GM19099 (cell line): ENCODE measurements around the gene FRMD4A.

Experiments used
- POLR2A ChIP-seq: IDR thresholded peaks from 3 replicates; pipeline ENCODE4 v1.6.1; 2011; ENCODE audit warnings: low read depth; ENCODE audit not compliant: insufficient read length; ENCODE audit errors: extremely low read depth

The FRMD4A gene

GRCh38 chr10:13858709-13859108 lies 472.0 kb downstream of the FRMD4A start:
- no peak for TF ChIP-seq POLR2A

- TF ChIP-seq POLR2A = no peak
These were observed 473.3 kb downstream of the FRMD4A start for GRCh38 chr10:13857451-13857850.

- no peak for TF ChIP-seq POLR2A
These were observed 476.9 kb downstream of the FRMD4A start for GRCh38 chr10:13853854-13854253.

- no peak for TF ChIP-seq POLR2A
These were observed 477.9 kb downstream of the FRMD4A start for GRCh38 chr10:13852872-13853271.

- no peak for TF ChIP-seq POLR2A
These were observed 478.8 kb downstream of the FRMD4A start for GRCh38 chr10:13851906-13852305.

GRCh38 chr10:13848520-13849445 lies 481.9 kb downstream of the FRMD4A start:
- no peak for TF ChIP-seq POLR2A

- TF ChIP-seq POLR2A = no peak
These were observed 483.5 kb downstream of the FRMD4A start for GRCh38 chr10:13847201-13847631.

- no peak for TF ChIP-seq POLR2A
These were observed 484.8 kb downstream of the FRMD4A start for GRCh38 chr10:13845897-13846296.

GRCh38 chr10:13844651-13845050 lies 486.1 kb downstream of the FRMD4A start:
- no peak for TF ChIP-seq POLR2A

GRCh38 chr10:13842117-13842516 lies 488.6 kb downstream of the FRMD4A start:
- TF ChIP-seq POLR2A = no peak

- TF ChIP-seq POLR2A = no peak
These were observed 490.7 kb downstream of the FRMD4A start for GRCh38 chr10:13840036-13840435.

- no peak for TF ChIP-seq POLR2A
These were observed 491.2 kb downstream of the FRMD4A start for GRCh38 chr10:13839430-13839990.

- TF ChIP-seq POLR2A = no peak
These were observed 491.7 kb downstream of the FRMD4A start for GRCh38 chr10:13839030-13839429.

- TF ChIP-seq POLR2A = no peak
These were observed 492.8 kb downstream of the FRMD4A start for GRCh38 chr10:13837966-13838365.

- no peak for TF ChIP-seq POLR2A
These were observed 496.0 kb downstream of the FRMD4A start for GRCh38 chr10:13834581-13835286.
